Colon (tissue), 2 donors: ENCODE data around the gene RHBDL2.
"Not testable (repeated sequence)": the region's sequence is repeated elsewhere in the genome, so short reads cannot be mapped to it uniquely, and the experiment has no call there.

Source experiments
- FAIRE-seq: peaks from 2 replicates; lab custom pipeline; 2012; peaks lifted over from hg19 to GRCh38; lab: Jason Lieb, UNC
- donor health status: control.
- donor health status: control.

The RHBDL2 gene, protein sequence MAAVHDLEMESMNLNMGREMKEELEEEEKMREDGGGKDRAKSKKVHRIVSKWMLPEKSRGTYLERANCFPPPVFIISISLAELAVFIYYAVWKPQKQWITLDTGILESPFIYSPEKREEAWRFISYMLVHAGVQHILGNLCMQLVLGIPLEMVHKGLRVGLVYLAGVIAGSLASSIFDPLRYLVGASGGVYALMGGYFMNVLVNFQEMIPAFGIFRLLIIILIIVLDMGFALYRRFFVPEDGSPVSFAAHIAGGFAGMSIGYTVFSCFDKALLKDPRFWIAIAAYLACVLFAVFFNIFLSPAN

DNA sequence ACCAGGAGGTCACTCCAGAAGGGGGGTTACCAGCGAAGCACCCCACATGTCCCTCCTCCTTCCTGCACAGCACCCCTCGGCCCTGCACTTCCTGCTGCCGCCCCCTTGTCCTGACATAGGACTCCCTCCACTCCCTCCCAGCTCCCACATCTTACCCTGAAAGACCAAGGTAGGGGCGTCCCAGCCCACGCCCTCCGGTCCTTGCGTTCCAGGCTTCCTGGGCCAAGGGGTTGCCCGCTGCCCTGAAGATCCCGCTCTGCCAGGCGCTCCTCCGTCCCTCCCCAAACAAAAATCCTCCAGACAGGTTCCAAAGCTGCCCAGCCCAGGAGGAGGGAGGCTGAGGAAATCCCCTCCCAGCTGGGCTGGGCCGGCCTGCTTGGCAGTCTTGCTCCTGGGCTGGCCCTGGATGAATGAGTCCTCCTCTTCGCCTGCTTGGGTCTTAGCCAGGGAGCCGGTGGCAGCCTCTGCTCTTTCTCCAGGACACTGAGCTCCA is at the start of gene RHBDL2:
Gene RHBDL2 (minus strand): TSS at position 304 of the 493 bp plus-strand sequence. CDS start 22,618 bp downstream, outside the sequence.
- no peak for FAIRE-seq

DNA sequence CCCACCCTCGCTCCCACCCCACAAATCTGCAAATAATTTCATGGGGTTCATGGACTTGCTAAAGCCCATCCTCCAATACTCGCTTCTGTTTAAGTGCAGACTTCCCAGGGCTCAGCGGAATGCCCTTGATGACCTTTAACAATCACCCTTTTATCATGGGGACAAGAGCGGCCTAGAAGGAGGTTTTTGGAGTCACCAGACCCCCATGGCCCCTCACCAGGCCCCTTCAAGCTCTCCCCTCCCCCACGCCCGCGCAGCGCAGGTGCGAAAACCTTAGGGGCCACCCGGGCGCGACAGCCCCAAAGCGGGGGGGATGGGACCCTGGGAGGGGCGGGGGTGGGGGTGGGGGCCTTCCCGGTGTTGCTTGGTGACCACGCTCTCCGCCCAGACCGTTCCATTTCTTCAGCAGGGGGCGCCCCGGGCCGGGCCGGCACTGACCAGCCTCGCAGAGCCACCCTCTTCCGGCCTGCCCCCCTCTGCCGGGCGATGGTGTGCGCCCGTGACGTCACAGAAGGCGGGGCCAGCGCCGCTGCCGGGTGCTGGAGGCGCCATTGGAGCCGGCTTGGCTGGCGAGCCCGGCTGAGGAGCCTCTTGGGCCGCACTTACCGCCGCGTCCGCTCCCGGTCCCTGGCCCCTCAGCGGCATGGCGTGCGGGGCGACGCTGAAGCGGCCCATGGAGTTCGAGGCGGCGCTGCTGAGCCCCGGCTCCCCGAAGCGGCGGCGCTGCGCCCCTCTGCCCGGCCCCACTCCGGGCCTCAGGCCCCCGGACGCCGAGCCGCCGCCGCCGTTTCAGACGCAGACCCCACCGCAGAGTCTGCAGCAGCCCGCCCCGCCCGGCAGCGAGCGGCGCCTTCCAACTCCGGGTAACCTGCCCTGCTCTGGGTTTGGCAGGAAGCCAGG is 49.4 kb upstream of the RHBDL2 start, which contains the start of gene AKIRIN1:
Gene AKIRIN1 (plus strand): TSS at position 539 of the 900 bp plus-strand sequence. CDS start 105 bp downstream, at position 644.
- FAIRE-seq, result no peak

DNA sequence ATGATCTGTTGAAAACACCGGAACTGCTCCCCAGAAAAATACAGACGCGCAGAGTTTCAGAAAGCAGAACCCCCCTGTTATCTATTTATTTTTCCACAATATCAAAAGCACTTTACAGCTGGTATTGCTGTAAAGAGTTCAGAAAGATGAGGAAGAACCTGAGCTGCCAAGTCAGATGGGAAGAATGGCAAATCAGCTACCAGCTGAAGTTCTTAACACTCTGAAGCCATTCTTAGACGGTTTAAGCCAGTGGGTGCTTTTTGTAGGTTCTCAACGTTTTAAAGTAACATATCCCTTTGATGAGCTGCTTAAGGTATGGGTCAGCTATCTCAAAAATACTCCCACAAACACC is 48.7 kb upstream of the RHBDL2 start:
- FAIRE-seq, result no peak

DNA sequence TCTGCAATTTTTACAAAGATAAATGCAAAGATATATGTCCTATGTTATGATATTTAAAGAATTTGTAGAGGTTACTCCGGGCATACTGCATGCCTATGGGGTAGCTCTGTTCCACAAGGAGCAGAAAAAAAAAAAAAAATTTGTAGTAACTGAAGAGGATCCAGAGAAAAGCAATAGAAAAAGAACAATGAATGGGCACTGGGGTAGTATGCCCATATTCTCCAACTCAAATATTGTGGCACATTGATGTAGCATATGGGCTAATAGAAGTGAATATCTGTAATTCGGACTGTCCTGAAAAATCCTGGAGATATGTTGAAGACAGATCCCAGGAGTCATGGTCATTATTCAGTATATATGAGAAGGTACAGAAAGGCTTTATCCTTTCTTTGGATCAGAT is 48.3 kb upstream of the RHBDL2 start:
- no peak for FAIRE-seq

DNA sequence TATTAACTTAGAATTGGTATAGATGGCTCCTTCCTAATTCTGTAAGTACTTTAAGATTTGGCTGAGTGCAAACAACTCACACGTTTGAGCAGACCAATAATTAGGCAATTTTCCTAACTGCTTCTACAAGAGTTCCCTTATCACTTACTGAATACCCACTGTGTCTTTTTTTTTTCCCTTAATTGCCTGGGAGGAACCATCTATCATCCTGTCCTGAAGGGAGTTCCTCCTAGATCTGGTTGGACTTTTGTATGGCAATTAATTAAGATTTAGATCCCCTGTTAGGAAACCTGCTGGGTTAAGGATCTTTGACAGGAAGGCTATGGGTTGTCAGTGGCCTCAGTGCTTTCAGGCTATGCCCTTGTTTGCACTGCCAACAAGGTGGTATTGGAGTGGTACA is 37.8 kb upstream of the RHBDL2 start:
- not testable (repeated sequence) for FAIRE-seq

DNA sequence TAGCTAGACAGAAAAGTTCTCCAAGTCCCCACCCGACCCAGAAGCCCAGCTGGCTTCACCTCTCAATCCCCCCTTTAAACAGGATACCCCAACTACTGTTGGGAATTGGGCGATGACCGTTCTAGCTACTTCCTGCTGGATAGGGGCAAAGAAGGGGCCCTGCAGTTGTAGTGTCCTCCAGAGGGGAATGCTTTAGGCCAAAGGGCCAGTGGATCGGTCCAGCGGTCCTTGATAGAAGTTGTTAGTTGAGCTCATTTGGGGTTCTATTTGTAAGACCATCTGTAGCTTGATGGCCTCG is 36.6 kb upstream of the RHBDL2 start:
- FAIRE-seq, result not testable (repeated sequence)

DNA sequence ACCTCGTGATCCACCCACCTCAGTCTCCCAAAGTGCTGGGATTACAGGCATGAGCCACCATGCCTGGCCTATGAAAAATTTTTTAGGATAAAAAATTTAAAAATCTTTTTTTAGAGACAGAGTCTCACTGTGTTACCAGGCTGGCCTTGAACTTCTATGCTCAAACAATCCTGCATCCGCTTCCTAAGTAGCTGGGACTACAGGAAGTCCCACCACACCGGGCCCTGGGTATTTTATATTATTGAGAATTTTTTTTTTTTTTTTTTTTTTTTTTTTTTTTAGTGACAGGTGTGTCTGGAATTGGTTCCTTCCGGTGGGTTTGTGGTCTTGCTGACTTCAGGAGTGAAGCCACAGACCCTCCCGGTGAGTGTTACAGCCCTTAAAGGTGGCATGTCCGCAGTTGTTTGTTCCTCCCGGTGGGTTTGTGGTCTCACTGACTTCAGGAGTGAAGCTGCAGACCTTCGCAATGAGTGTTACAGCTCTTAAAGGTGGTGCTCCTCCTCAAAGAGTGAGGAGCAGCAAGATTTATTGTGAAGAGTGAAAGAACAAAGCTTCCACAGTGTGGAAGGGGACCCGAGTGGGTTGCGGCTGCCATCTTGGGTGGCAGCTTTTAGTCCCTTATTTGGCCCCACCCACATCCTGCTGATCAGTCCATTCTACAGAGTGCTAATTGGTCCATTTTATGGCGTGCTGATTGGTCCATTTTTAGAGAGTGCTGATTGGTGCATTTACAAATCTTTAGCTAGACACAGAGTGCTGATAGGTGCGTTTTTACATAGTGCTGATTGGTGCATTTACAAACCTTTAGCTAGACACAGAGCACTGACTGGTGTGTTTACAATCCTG is 36.0 kb upstream of the RHBDL2 start:
- FAIRE-seq, result not testable (repeated sequence)

DNA sequence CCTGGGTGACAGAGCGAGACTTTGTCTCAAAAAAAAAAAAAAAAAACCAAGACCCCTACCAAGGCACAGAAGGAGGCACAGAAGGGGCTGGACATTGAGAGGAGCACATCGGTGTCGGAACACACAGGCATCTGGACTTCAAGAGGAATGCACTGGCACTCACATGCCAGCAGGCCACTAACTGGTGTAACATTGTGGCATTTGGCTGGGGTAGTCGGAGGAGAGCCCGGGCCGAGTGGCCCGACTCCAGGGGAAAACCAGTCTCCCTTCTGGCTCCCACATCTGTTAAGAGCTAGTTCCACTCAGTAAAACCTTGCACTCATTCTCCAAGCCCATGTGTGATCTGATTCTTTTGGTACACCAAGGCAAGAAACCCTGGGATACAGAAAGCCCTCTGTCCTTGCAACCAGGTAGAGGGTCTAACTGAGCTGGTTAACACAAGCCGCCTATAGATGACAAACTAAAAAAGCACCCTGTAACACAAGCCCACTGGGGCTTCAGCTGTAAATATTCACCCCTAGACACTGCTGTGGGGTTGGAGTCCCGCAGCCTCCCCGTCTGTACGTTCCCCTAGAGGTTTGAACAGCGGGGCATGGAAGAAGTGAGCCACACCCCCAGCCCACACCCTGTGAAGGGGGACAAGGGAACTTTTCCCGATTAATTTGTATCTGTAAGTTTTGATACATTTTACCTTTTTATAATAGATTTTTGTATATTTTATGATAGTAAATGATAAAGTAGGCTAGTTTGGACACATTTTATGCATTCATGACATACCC is 32.2 kb upstream of the RHBDL2 start:
- no peak for FAIRE-seq

DNA sequence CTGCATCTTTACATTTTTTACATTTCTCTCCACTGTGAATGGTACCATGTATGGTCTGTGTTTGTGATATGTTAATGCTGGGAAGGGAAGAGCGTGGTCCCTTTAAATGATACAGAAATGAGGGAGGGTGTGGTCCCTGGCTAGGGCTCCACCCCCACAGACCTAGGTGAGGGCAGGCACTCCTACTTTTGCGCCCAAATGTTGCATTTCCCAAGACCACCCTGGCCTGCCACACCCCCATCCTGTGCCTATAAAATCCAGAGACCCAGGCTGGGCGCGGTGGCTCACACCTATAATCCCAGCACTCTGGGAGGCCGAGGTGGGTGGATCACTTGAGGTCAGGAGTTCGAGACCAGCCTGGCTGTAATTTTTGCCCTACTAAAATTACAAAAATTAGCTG is 31.5 kb upstream of the RHBDL2 start:
- FAIRE-seq, result not testable (repeated sequence)

DNA sequence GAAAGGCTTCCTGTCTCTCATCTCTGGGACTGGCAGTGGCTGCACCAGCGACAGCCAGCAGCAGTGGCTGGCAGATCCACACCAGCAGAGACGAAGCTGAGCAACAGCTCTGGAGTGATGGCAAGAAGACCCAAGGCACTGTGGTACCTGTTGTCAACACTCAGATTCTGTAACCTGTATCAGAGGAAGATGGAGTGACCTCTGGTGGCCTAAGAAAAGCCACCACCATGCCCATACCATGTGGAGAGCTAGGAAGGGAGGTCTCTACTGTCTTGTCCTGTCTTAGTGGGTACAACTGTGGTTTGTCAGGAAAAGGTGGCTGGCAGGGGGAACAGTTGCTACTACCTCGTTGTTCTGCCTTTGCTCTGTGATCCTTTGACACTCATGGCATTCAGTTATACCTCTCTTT is 22.5 kb upstream of the RHBDL2 start:
- FAIRE-seq, result no peak

DNA sequence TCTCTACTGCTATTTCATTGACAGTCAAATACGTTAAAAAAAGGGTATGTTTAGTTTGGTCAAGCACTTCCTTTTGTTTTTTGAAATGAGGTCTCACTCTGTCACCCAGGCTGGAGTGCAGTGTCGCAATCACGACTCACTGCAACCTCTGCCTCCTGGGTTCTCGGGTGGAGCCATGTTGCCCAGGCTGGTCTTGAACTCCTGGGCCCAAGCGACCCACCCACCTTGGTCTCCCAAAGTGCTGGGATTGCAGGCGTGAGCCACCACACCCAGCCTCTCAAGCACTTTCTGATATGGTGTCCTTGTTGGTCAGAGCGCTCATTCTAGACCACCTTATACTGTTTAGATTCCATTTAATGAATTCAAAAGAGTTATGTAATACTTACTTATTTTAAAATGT is 20.9 kb upstream of the RHBDL2 start:
- FAIRE-seq, result no peak

DNA sequence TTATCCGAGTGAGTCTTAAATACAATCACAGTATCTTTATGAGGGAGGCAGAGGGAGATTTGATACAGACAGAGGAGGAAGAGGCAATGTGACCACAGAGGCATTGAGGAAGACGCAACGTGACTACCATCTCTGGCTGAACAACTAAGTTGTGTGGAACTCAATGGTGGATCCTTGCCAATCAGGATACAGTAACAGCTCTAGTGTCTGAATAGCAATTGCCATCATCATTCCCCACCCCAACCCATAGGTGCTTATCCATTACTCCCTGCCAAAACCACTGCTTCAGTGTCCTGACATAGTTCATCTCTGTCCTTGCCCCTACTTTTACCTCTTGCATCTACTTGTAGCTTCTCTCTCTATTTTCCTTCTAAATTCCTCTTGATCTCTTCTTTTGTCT is 20.5 kb upstream of the RHBDL2 start:
- no peak for FAIRE-seq

DNA sequence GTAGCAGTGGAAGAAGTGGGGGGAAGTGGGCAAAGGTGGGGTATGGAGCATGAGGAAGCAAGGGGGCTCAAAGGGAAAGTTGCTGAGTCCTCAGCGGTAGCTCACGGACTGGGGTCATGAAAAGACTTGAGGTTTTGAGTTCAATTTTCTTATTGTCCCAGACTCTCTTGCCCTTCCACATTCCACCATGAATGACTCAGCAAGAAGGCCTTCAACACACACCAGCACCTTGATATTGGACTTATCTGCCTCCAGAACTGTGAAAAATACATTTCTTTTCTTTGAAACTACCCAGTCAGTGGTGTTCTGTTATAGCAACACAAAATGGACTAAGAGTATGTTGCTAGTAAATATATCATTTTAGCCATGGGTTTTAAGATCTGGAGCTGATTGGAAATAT is 17.3 kb upstream of the RHBDL2 start:
- no peak for FAIRE-seq

DNA sequence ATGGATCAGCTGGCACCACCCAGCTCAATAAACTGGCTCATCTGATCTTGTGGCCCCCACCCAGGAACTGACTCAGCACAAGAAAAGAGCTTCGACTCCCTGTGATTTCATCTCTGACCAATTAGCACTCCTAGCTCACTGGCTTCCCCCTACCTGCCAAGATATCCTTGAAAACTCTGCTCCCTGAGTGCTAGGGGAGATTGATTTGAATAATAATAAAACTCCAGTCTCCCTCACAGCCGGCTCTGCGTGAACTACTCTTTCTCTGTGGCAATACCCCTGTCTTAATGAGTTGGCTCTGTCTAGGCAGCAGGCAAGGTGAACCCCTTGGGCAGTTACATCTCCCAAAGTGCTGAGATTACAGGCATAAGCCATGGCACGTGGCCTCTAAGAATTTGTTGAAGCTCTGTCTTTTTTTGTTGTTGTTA is 11.8 kb upstream of the RHBDL2 start:
- no peak for FAIRE-seq

DNA sequence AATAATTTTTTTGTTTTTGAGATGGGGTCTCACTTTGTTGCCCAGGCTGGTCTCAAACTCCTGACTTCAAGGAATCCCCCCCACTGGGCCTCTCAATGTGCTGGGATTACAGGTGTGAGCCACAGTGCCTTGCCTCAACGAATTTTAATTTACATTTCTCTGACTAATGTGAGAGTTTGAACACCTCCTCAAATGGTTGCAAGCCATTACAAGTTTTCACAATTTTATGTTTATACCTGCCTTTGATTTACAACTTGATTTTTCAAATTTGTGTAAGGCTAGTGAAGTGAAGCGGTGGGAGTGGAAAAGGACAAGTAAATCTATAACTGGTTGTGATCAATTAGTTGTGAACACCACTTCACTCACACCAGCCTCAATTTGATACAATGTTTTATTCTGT is 8.9 kb upstream of the RHBDL2 start:
- FAIRE-seq, result no peak

DNA sequence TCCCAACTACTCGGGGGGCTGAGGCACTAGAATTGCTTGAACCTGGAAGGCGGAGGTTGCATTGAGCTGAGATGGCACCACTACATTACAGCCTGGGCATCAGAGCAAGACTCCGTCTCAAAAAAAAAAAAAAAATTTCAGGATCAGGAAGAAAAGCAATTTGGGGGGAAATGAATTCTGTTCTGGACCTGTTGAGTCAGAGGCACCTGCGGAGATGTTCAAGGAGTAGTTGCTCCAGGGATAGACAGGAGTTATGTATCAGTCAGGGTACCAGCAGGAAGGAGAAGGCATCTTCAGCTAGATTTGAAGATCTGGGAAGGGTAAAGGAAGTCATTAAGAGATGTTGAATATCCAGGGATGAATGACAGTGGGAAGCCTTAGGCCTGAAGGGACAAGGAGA is 2.9 kb upstream of the RHBDL2 start:
- no peak for FAIRE-seq

DNA sequence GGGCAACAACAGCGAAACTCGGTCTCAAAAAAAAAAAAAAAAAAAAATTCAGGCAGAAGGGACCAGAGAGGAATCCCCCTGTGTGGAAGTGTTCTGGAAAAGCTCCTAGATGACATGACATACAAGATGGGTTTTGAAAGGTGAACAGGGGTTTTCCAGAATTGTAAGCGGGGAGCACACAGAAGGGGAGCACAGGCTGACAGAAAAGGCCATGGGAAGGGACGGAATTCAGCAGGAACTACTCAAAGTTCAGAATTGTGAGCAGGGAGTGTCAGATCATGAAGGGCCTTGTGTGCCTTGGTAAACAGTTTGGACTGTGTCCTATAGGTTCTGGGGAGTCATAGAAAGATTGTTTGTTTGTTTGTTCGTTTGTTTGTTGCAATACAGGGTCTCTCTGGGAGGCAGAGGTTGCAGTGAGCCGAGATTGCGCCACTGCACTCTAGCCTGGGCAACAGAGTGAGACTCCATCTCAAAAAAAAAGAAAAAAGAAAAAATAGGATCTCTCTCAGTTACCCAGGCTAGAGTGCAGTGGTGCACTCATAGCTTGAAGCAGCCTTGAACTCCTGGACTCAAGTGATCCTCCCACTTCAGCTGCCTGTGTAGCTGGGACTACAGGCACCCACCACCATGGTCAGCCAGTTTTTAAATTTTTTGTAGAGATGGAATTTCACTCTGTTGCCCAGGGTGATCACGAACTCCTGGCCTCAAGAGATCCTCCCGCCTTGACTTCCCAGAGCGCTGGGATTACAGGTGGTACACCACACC is 1.2 kb upstream of the RHBDL2 start:
- FAIRE-seq, result no peak

DNA sequence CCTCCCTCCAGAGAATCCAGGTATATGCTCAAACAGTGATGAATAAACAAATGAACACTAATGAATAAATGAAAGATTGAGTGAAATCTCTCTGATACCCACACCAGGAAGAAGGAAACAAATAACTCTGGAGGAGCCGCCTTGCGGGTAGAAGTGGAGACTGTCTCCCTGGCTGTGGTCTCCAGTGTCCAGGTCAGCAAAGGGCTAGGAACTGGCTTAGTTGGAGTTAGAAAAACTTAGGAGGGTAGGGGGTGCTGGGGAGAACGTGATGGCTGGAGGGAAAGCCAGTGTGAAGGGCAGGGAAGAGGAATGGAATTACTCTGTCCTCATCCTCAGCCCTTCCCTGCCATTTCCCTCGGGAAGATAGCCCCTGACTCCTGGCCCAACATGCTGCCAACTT is 537 bp downstream of the RHBDL2 start:
- no peak for FAIRE-seq

DNA sequence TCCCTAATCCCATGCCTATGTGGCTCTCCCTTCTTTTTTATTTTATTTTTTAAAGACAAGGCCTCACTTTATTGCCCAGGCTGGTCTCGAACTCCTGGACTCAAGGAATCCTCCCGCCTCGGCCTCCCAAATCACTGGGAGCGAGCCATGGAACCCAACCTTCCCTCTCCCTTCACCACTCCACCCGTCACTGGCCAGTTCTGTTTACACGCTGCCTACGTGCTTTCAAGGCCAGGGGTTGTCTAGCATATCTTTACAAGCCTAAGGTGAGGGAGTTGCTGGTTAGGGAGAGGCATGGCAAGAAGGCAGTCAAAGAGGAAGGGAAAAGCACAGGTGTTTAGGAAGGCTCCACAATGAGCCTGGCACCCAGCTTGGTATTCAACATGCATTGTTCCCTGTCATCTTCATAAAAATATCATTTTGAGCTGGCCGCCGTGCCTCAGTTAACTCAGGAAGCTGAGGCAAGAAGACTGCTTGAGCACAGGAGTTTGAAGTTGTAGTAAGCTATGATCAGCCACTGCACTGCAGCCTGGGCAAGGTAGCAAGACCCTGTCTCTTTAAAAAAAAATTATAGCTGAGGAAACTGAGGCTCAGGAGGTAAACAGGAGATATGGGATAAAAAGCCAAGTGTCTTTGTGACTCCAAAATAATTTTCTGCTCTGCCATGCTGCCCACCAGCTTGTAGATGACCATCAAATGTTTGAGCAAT is 1.1 kb downstream of the RHBDL2 start:
- no peak for FAIRE-seq

DNA sequence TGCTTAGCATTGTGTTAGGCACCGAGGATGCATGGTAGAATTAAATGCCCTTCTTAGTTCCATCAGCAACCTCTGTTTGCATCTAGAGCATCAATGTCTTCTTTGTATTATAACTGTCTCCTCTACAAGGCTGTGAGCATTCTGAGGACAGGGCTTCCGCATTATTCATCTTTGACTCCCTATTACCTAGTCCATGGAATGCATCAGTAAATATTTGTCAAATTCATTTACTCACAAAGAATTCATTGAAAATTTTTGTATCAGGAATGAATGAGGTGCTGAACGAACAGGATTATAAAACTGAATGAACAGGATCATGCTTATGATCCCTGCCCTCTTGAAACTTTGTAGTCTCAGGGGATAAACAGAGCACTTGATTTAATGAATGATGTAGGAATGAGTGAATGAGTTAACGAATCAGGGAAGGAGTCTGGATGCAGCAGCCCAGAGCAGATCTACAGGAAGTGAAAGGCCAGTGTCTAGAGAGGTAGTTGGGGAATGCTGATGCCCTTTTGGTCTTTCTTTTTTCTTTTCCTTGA is 2.8 kb downstream of the RHBDL2 start:
- FAIRE-seq, result no peak
